HEK293T (cell line): Measurements from ENCODE around the gene LSM3.

Source experiments
- BHLHE40 ChIP-seq: fragments of 450-650 bp; IDR thresholded peaks from 2 replicates; pipeline ENCODE4 v1.6.1; 2016; ENCODE audit warnings: mild to moderate bottlenecking, moderate library complexity, borderline replicate concordance
- ELF4 ChIP-seq: fragments of 450-650 bp; IDR thresholded peaks from 2 replicates; pipeline ENCODE4 v1.6.1; 2017; ENCODE audit warnings: antibody characterized with exemption
- FOXA1 ChIP-seq: fragments of 450-650 bp; IDR thresholded peaks from 2 replicates; pipeline ENCODE4 v1.6.1; 2016; ENCODE audit warnings: mild to moderate bottlenecking
- FOXK2 ChIP-seq: fragments of 450-650 bp; IDR thresholded peaks from 2 replicates; pipeline ENCODE4 v1.6.1; 2016; ENCODE audit warnings: mild to moderate bottlenecking
- FOXM1 ChIP-seq: fragments of 450-650 bp; IDR thresholded peaks from 2 replicates; pipeline ENCODE4 v1.6.1; 2017; ENCODE audit warnings: mild to moderate bottlenecking, borderline replicate concordance
- NFRKB ChIP-seq: fragments of 450-650 bp; IDR thresholded peaks from 2 replicates; pipeline ENCODE4 v1.6.1; 2016; ENCODE audit warnings: mild to moderate bottlenecking, moderate library complexity
- SP1 ChIP-seq: fragments of 450-650 bp; IDR thresholded peaks from 2 replicates; pipeline ENCODE4 v1.6.1; 2017
- SUZ12 ChIP-seq: fragments of 450-650 bp; IDR thresholded peaks from 2 replicates; pipeline ENCODE4 v1.6.1; 2016; ENCODE audit warnings: mild to moderate bottlenecking

- TF ChIP-seq FOXA1 (no peak), ELF4 (no peak), BHLHE40 (no peak), SP1 (no peak), SUZ12 (no peak), NFRKB (no peak), FOXM1 (no peak), FOXK2 (no peak)
Measured at GRCh38 chr3:14188041-14188754, 9.6 kb downstream of the LSM3 start.
